C4-2B (cell line): Measurements from ENCODE around the gene MRPL44.

Experiments used
- CTCF ChIP-seq: fragments of 450-650 bp; conservative IDR thresholded peaks from 2 replicates; pipeline ENCODE4 v1.5.1; 2017; ENCODE audit warnings: mild to moderate bottlenecking
- ZFX ChIP-seq: fragments of 450-650 bp; IDR thresholded peaks from 2 replicates; pipeline ENCODE4 v1.6.1; 2017

DNA sequence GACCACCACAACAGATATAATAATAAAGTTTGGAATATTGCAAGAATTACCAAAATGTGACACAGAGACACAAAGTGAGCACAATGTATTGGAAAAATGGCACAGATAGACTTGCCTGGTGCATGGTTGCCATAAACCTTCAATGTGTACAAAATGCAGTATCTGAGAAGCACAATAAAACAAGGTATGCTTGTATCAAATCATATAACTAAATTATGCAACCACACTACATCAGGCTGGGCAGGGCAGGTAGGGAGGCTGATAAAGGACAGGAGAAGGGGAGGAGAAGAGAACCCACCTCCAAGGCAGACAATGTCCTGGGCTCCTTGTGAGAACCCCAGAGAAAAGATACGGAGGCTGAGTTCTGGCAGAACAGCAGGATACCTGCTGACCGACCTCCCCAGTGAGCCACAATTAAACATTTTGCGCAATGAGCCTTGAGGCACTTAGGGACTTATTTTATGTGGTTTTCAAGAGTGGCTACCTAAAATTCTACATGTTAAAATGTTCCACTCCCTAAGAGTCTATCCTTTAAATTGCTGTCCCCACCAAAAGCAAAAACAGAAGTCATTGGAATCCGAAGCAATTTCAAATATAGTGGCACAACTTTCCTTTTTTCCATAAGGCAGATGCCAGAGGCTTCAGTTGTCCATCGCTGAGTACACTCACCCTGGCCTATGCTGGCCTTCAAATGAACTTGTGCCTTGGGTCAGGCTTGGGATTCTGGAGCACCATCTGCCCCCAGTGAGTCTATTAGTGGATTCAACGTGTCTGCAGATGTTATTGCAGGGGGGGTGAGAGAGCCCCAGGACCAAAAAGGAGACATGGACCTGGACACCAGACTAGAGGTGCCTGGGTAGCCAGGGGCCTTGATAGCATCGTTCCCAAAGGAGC lies 28.9 kb upstream of the MRPL44 start:
- no peak for TF ChIP-seq CTCF
- TF ChIP-seq ZFX: no peak
